Kidney epithelial cell (primary cell): ENCODE measurements around the gene NUDT9. TPM values are rescaled to one million over a fixed set of nuclear protein-coding genes. Genes with fewer than 3 reads are reported as not detected.
"Not testable (repeated sequence)": the region's sequence is repeated elsewhere in the genome, so short reads cannot be mapped to it uniquely, and the experiment has no call there.

Source experiments
- DNase-seq: peaks from one replicate; pipeline ENCODE4 v3.0.0-alpha.2; 2010; ENCODE audit warnings: low read depth
- H3K27me3 ChIP-seq: 2 replicates; pipeline ENCODE4 v1.6.0; 2011; ENCODE audit warnings: low read length; ENCODE audit not compliant: control insufficient read depth, insufficient read depth
- H3K36me3 ChIP-seq: 2 replicates; pipeline ENCODE4 v1.5.1; 2011; ENCODE audit warnings: low read length; ENCODE audit not compliant: control insufficient read depth, insufficient read depth
- H3K4me3 ChIP-seq: 2 replicates; pipeline ENCODE4 v1.5.1; 2011; ENCODE audit warnings: low read depth, mild to moderate bottlenecking, control low read depth, low read length
- total RNA-seq: library from RNA; depleted of rRNA; stranded (reverse); fragments of >200 nt; gene quantifications from 2 replicates; pipeline ENCODE4 v1.2.3, GENCODE V29; 2015
- TF ChIP-seq, protein P1 (sequence below): IDR thresholded peaks from 2 replicates; pipeline ENCODE4 v1.5.1; 2011; ENCODE audit warnings: mild to moderate bottlenecking, moderate library complexity, low read length, control low read depth, inconsistent platforms; ENCODE audit not compliant: insufficient read depth, poor library complexity, severe bottlenecking

Gene NUDT9
- total RNA-seq, 1 donor from 2014 or later = 22.3 TPM

DNA sequence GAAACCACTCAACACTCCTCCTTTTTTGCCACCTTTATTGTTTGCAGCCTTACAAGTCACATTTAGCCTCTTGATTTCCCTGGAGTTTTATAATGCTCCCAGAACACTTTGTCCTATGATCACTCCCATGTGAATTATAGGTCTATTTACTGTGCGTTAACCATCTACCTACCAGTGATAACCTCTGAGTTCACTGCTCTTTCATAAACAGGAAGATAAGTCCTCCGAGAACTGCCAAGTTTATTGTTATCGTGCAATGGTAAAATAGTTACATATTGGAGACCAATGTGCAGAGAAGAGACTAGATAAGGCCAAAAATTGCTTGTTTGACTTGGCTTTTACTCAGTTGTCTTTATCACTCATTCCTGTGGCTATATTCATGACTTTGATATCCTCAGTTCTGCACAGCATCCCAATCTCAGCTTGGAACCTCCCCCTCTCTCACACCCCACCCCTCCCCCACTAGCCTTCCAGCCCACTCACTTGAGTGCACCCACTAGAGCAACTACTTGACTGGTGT lies 12.9 kb upstream of the NUDT9 start:
- no peak for DNase-seq
- no peak overlapping the region for H3K4me3 ChIP-seq
- no peaks in the 10 kb centered on the region for H3K27me3 ChIP-seq
- TF ChIP-seq, protein P1, sequence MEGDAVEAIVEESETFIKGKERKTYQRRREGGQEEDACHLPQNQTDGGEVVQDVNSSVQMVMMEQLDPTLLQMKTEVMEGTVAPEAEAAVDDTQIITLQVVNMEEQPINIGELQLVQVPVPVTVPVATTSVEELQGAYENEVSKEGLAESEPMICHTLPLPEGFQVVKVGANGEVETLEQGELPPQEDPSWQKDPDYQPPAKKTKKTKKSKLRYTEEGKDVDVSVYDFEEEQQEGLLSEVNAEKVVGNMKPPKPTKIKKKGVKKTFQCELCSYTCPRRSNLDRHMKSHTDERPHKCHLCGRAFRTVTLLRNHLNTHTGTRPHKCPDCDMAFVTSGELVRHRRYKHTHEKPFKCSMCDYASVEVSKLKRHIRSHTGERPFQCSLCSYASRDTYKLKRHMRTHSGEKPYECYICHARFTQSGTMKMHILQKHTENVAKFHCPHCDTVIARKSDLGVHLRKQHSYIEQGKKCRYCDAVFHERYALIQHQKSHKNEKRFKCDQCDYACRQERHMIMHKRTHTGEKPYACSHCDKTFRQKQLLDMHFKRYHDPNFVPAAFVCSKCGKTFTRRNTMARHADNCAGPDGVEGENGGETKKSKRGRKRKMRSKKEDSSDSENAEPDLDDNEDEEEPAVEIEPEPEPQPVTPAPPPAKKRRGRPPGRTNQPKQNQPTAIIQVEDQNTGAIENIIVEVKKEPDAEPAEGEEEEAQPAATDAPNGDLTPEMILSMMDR = no peak
- H3K36me3 ChIP-seq = no peaks in the 10 kb centered on the region

DNA sequence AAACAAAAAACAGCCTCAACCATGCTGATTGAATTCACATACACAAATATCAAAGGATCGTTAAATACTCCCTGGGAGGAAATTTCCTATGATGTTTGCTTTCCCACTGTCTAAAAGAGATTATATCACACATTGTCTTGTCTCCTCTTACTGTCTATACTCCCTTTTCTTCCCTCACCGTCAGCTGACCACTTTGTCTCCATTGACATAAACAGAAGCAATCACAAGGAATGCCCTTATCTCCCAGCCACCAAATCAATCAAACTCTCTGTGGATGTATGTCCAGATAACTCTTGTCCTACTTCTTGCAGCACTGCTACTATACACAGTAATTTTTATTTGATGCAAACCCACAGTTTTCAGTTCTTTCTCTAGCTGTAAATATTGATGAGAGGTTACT lies 12.2 kb upstream of the NUDT9 start:
- TF ChIP-seq, protein P1 = no peak
- Histone ChIP-seq H3K36me3 (no peaks in the 10 kb centered on the region), H3K4me3 (no peak overlapping the region), H3K27me3 (no peaks in the 10 kb centered on the region)
- DNase-seq = no peak

DNA sequence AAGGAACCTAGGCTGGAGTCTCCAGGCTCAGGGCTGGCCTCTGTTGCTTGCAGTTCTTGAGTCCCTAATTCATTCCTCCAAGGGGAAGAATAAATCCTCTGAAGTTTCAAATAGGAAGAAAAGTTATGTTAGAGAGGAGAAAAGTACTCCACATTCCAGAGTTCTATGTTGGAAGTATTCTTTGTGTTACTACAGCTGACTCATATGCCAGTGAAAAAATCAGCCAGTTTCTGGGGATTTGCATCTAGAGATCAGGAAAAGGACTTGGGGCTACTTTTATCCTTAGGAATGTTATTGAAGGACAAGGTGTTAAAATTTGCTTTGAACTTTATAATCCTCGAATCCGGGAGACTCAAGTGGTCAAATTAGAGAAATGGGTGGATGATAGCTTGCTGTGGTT lies 11.7 kb upstream of the NUDT9 start:
- Histone ChIP-seq H3K36me3 (no peaks in the 10 kb centered on the region), H3K4me3 (no peak overlapping the region), H3K27me3 (no peaks in the 10 kb centered on the region)
- TF ChIP-seq, protein P1 = no peak
- no peak for DNase-seq

DNA sequence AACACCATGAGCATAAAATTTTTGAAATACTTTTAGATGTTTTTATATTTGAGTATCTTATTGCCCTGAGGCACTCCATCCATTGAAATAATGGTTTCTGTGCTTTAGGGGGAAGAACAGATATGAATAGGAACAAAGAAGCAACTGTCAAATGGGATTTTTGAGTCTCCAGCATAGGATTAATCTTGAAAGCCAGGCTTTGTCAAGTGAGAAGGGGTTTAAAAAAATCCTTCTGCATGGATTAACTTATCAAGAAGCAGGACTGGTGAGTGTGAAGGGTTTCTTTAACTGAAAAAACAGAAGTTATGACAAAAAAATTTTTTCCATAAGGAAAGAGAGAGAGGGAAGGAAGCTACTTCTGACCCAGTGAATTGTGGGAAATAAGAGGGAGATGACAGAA lies 7.6 kb upstream of the NUDT9 start:
- H3K36me3 ChIP-seq = no peaks in the 10 kb centered on the region

DNA sequence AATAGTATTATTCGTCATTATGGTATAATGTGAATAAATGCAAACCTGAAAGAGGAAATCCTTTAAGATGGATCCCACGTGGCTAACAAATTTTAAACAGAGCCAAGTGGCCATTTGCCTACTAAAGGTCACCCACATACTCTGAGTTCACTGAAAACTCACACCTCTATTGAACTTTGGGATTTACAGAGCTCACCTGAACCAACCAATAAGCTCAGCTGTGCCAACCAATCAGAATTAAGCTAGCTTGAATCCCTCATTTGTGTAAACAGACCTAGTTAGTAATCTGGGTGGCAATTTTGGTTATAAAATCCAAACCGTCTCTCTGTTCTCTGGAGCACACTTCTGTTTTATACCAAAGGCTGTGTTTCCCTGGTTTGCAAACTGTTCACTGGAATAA lies 5.4 kb upstream of the NUDT9 start:
- no peaks in the 10 kb centered on the region for H3K27me3 ChIP-seq
- no peak overlapping the region for H3K4me3 ChIP-seq
- no peak for DNase-seq
- TF ChIP-seq, protein P1 = no peak
- no peaks in the 10 kb centered on the region for H3K36me3 ChIP-seq

More for the DNA sequence above, 7.6 kb upstream of the NUDT9 start:
- no peak overlapping the region for H3K4me3 ChIP-seq
- H3K27me3 ChIP-seq = no peaks in the 10 kb centered on the region
- TF ChIP-seq, protein P1 = no peak
- no peak for DNase-seq

DNA sequence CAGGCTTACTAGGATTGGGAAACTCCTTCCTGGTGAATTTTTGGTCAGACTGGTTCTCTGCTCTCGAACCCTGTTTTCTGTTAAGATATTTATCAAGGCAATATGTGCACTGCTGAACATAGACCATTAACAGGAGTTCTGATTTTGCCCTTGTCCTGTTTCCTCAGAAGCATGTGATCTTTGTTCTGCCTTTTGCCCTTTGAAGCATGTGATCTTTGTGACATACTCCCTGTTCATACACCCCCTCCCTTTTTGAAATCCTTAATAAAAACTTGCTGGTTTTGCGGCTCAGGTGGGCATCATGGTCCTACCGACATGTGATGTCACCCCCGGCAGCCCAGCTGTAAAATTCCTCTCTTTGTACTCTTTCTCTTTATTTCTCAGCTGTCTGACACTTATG lies 4.0 kb upstream of the NUDT9 start:
- not testable (repeated sequence) for DNase-seq, H3K27me3 ChIP-seq, H3K4me3 ChIP-seq, H3K36me3 ChIP-seq
